Ammon's horn (tissue), 1 donor: ENCODE data around the gene GRAMD1A.
"Not testable (repeated sequence)": the region's sequence is repeated elsewhere in the genome, so short reads cannot be mapped to it uniquely, and the experiment has no call there.

ENCODE experiments used
- DNase-seq: peaks from one replicate; pipeline ENCODE4 v3.0.0-alpha.2; 2016; ENCODE audit warnings: low spot score

Gene GRAMD1A

DNA sequence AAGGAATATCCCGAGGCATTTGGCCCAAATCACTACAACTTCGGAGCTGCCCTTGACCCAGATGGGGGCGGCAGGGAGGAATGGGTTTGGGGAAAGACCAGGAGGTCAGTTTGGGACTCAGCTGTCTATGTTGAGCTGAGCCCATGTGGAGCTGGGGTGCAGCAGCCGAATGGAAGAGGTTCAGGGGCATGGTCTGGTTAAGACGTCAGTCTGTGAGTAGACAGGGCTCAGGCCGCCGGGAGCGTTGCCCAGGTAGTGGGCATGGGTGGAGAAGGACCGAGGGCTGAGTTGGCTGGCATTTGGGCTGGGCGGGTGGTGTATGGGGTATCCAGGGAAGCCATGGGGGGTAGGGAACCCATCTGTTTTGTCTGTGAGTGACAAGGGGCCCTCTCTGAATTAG lies 20.9 kb downstream of the GRAMD1A start:
- DNase-seq, result no peak

GRCh38 chr19:35021596-35021995 lies 21.5 kb downstream of the GRAMD1A start:
- no peak for DNase-seq

- DNase-seq, result no peak
Measured at GRCh38 chr19:35022460-35022859, 22.3 kb downstream of the GRAMD1A start.

GRCh38 chr19:35023428-35023827 lies 23.3 kb downstream of the GRAMD1A start:
- DNase-seq, result no peak

GRCh38 chr19:35024095-35024494 lies 24.0 kb downstream of the GRAMD1A start:
- no peak for DNase-seq

GRCh38 chr19:35025969-35026368 lies 25.8 kb downstream of the GRAMD1A start:
- no peak for DNase-seq

DNA sequence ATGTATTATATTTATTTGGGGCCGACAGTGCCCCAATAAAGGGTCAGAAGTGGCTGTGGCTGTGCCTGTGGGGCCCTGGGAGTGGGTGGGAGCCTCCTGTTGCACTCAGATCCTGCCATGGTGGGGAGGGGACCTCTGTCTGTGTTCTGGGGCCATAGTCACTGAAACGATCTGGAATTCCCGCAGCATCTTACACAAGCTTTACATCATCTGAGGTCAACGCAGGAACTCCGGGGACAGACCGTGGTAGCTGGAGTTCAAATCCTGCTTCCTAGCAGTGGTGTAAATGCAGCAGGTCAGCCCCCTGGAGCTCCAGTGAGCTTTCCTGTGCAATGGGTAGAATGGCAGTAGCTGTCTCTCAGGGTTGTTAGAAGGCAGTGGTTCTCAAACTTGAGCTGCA lies 26.3 kb downstream of the GRAMD1A start:
- no peak for DNase-seq

GRCh38 chr19:35027009-35027408 lies 26.9 kb downstream of the GRAMD1A start:
- no peak for DNase-seq

DNA sequence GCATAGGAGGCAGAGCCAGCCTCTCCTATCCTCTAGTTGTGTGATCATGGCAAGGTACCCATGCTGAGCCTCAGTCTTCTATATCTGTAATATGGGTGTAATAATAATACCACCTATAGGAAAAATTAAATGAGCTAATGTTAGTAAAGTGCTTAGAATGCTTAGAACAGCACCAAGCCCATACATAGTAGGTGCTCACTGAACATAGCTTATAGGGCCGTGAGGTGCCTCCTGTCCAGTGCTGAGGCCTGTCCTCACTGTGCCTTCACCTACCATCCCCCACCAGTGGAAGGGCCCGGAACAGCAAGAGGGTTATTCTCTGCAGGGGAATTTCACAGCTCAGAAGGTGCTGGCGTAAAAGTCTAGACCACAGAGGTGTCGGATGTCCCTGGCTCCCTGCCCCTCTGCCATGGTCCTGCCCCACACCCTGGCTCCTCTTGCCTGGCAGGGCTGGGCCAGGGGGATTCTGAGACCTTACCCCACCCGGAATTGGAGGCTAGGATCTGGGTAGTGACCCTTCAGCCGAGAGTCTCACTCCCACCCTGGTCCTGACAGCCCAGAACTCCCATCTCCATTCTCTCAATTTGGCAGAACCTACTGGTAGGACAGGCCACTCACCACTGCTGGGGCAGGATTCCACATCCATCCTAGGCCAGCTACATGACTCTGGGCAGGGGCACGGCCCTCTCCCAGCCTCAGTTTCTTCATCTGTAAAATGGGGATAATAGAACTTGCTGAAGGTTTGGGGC lies 27.9 kb downstream of the GRAMD1A start:
- no peak for DNase-seq

DNA sequence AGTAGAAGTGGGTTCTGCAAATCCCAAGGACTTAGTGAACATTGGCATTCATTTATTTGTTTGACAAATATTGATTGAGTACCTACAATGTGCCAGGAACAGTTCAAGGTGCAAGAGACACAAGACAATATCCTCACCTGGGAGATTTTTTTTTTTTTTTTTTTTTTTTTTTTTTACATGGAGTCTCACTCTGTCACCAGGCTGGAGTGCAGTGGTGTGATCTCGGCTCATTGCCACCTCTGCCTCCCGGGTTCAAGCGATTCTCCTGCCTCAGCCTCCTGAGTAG lies 28.4 kb downstream of the GRAMD1A start:
- not testable (repeated sequence) for DNase-seq

GRCh38 chr19:35029275-35029736 lies 29.2 kb downstream of the GRAMD1A start:
- not testable (repeated sequence) for DNase-seq

GRCh38 chr19:35029737-35030256 lies 29.7 kb downstream of the GRAMD1A start:
- no peak for DNase-seq

DNA sequence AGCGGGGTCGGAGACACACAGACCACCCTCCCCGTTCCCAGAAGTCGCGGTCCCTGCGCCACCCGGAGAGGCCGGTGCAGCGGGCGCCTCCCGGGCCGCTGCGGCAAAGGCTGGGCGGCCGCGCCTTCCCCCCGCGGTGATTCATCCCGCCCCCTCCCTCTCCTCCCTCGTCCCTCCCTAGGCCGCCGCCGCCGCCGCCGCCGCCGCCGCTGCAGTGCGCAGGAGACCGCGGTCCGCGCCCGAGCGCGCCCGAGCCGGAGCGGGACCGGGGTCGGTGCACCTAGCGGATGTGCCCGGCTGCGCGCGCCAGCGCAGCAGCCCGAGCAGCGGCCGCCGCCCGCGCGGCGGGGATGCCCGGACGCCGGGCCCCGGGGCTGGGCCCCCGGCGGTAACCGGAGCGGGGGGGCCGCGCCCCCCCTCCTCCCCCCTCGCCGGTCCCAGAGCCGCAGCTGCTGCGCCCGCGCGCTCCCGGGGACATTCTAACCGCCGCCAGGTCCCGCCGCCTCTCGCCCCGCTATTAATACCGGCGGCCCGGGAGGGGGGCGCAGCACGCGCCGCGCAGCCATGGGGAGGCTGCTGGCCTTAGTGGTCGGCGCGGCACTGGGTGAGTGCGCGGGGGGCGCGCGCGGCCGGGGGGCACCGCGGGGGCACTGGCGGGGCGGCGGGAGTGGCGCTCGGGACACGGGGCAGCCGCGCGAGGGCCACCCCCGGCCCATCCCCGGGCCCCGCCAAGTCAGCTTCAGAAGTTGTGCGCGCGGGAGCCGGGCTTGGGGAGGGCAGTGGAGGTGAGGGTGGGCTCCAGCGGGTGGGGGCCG lies 30.3 kb downstream of the GRAMD1A start, which contains the start of gene SCN1B:
Gene SCN1B (plus strand): TSS at position 214 of the 815 bp plus-strand sequence. CDS start 351 bp downstream, at position 565.
- DNase-seq, result peak; percentile 70

DNA sequence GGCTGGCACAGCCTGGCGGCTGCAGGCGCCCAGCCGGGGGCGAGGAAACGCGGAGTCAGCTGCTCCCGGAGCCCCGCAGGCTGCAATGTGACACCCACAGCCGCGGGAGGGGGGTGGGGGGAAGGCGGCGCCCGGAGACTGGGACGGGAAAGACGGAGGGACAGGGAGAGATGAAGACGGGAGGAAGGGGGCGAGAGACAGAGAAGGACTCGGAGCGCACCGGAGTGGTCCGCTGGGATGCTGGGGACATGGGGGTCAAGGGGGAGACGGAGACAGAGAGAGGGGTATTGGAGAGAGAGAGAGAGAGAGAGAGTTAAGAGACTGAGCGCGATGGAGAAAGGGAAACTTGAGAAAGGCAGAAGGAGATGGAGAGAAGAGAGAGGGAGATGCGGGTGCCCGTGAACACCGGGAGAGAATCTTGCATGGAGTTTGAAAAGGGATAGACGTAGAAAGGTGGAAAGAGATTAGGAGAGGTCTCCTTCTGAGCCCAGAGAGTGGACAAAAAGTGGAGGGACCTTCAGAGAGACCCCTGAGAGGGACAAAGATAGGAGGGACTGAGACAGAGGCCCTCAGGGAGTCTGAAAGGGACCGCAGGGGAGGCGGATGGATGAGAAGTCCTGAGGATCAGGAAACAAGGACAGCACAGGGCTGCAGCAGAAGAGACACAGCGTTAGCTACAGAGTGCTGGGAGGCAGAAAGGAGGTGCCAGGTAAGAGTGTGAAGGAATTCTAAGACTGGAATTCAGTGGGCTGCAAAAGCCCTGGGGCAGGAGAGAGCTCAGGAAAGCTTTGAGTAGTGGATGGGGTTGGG lies 31.2 kb downstream of the GRAMD1A start:
- DNase-seq, result peak; percentile 48

GRCh38 chr19:35032356-35032865 lies 32.3 kb downstream of the GRAMD1A start:
- DNase-seq, result no peak

DNA sequence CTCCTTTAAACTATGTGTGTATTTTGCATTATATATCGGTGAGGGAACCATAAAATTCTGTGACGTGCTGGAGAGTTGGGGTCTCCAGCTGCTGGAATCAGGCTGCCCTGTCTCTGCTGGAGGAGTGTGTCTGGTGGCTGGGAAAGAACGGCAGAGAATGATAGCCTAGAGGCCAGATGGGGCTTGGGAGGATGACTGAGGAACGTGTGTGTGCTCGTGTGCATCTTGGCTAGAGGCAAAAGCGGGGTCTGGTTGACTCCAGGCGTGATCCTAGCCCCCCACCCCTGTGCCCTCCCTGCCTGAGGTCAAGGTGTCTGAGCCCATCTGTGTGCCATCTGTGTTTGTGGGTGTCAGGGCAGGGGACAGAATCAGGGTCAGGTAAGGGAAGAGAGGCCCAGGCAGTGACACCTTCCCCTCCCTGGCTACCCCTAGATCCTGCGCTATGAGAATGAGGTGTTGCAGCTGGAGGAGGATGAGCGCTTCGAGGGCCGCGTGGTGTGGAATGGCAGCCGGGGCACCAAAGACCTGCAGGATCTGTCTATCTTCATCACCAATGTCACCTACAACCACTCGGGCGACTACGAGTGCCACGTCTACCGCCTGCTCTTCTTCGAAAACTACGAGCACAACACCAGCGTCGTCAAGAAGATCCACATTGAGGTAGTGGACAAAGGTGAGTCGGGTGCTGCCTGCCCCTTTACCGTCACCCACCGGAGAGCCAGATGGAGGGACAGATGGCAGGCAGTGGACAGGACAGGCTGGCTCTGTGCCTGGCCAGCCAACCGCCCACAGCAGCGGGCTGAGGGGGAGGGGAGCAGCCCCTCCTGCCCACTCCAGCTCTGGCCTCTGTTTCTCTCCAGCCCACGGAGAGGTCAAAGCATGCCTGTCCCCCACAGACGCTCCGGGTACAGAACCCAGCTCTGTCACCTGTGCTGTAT lies 33.2 kb downstream of the GRAMD1A start:
- DNase-seq, result no peak

DNA sequence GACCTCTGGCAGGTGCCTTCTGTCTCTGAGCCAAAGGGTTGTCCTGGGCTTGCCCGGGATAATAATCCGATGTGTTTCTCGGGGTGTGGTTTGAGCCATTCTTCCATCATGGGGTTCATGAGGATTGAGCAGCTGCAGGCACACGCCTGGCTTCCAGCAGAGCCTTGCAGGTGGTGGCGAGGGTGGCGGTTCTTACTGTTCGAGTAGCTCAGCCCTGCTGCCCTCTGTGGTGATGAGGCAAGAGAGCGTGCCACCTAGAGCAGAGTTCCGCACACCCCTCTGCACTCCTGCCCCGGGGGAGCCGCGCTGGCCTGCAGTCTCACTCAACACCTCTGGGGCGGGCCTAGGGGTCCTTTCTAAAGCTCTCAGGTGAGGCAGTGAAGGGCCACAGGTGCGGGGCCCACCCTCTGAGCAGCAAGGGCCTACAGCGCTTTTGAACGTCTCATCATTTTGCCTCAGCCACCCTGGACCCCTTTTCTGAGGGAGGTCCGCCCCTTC lies 33.9 kb downstream of the GRAMD1A start:
- DNase-seq, result no peak

GRCh38 chr19:35034588-35035382 lies 34.7 kb downstream of the GRAMD1A start:
- DNase-seq, result no peak

- peak; percentile 52 for DNase-seq
Measured at GRCh38 chr19:35037716-35038622, 37.8 kb downstream of the GRAMD1A start.
